Activated CD8-positive, alpha-beta memory T cell treated with anti-CD3 and anti-CD28 coated beads, Interleukin-2, amount 10 ng/mL, durations not matched to agents 7 days and 5 days (primary cell): ENCODE data around the gene LIN37. TPM values are rescaled to one million over a fixed set of nuclear protein-coding genes. Genes with fewer than 3 reads are reported as not detected.

Source experiments
- ATAC-seq: fragments of 150-1000 bp; cut with Tn5 transposase; one replicate; pipeline ENCODE4 v1.10.0; 2021; ENCODE audit warnings: moderate library complexity
- CTCF ChIA-PET: fragments of 350-600 bp; sonication (Branson Sonifier 250); formaldehyde crosslinking; loops from one replicate; lab custom pipeline; 2021; ENCODE audit warnings: antibody characterized with exemption; lab: Charles Lee
- DNase-seq: peaks from one replicate; pipeline ENCODE4 v3.0.0-alpha.2; 2020
- H3K27ac Mint-ChIP-seq: one replicate; pipeline ENCODE4 v1.8.0; 2021; ENCODE audit warnings: mild to moderate bottlenecking, mixed read lengths
- H3K27me3 Mint-ChIP-seq: one replicate; pipeline ENCODE4 v1.8.0; 2021; ENCODE audit warnings: mixed read lengths
- H3K36me3 Mint-ChIP-seq: one replicate; pipeline ENCODE4 v1.8.0; 2021; ENCODE audit warnings: mild to moderate bottlenecking, mixed read lengths
- H3K4me1 Mint-ChIP-seq: one replicate; pipeline ENCODE4 v1.8.0; 2021; ENCODE audit warnings: mixed read lengths
- H3K4me3 Mint-ChIP-seq: one replicate; pipeline ENCODE4 v1.8.0; 2021; ENCODE audit warnings: mild to moderate bottlenecking, moderate library complexity, mixed read lengths
- H3K9me3 Mint-ChIP-seq: one replicate; pipeline ENCODE4 v1.8.0; 2022; ENCODE audit warnings: low read depth, mixed read lengths
- total RNA-seq, 2 experiments: library from RNA; stranded (reverse); gene quantifications; one replicate each; pipeline ENCODE4 v1.2.3, GENCODE V29; 2021

The LIN37 gene
- total RNA-seq, 2 experiments from 2014 or later, result 8.9 to 9.2 TPM

DNA sequence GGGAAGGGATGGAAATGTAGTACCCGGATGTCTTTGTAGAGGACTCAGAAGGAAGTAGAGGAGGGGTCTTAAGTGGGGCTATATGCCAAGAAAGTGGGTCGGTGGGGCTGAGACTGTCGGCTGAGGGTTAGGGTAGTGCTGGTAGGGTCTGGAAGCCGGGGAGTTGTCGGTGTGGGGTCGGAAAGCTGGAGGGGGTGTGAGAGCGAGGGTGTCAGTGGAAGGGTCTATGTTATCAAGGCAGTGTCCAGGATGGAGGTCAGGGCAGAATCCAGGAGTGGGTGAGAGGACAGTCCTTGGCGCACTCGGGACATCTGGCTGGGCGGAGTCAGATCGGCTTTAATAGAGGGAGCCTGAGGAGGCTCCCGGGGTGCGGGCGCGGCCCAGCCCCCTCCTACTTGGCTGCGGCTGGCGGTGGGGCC lies 6.8 kb downstream of the LIN37 start:
- Mint-ChIP-seq H3K9me3 (no peaks in the 10 kb centered on the region), H3K4me3 (no peak overlapping the region), H3K4me1 (peaks cover 31% of the 10 kb centered on the region), H3K36me3 (peaks cover 15% of the 10 kb centered on the region), H3K27me3 (no peaks in the 10 kb centered on the region), H3K27ac (no peak overlapping the region)
- DNase-seq (no peak), ATAC-seq (no peak)
- CTCF ChIA-PET, result no interaction called here

- Mint-ChIP-seq H3K36me3 (peaks cover 21% of the 10 kb centered on the region), H3K4me3 (peak overlapping the region; percentile 17), H3K9me3 (no peaks in the 10 kb centered on the region), H3K27ac (no peak overlapping the region), H3K27me3 (no peaks in the 10 kb centered on the region), H3K4me1 (peaks cover 29% of the 10 kb centered on the region)
- CTCF ChIA-PET, result interaction anchor here (1.3 kb wide), 1 partner anchor 37 kb away, joined by 3 read pairs; no protein-coding TSS in a partner anchor
- no peak for ATAC-seq
- DNase-seq, result peak; percentile 64
These were observed 7.4 kb downstream of the LIN37 start for GRCh38 chr19:35755550-35756376.

- peak within 1 kb of the TSS; percentile 94 for H3K27ac Mint-ChIP-seq
- no peaks in the 10 kb centered on the region for H3K27me3 Mint-ChIP-seq
- DNase-seq (peak; percentile 40), ATAC-seq (no peak)
- peak within 1 kb of the TSS; percentile 89 for H3K4me3 Mint-ChIP-seq
- CTCF ChIA-PET, result interaction anchor here (0.9 to 1.3 kb wide), 3 partner anchors 9 to 38 kb away, joined by 3 to 5 read pairs (median 3); partner anchors contain the start of gene LIN37
- H3K4me1 Mint-ChIP-seq, result peaks cover 29% of the 10 kb centered on the region
- peaks cover 24% of the 10 kb centered on the region for H3K36me3 Mint-ChIP-seq
- no peaks in the 10 kb centered on the region for H3K9me3 Mint-ChIP-seq
These were observed 8.2 kb downstream of the LIN37 start, which contains the start of gene HSPB6 for GRCh38 chr19:35756377-35757230. HSPB6 (minus strand) TSS chr19:35757029; CDS start chr19:35757008, 21 bp downstream.

GRCh38 chr19:35757231-35757748 lies 8.9 kb downstream of the LIN37 start:
- H3K27ac Mint-ChIP-seq, result peak overlapping the region; percentile 94
- CTCF ChIA-PET, result interaction anchor here (0.9 to 1.0 kb wide), 2 partner anchors 10 to 17 kb away, joined by 3 to 5 read pairs; partner anchors contain the start of gene LIN37
- H3K27me3 Mint-ChIP-seq, result no peaks in the 10 kb centered on the region
- peak overlapping the region; percentile 89 for H3K4me3 Mint-ChIP-seq
- peak; percentile 5 for ATAC-seq
- H3K4me1 Mint-ChIP-seq, result peaks cover 29% of the 10 kb centered on the region
- no peaks in the 10 kb centered on the region for H3K9me3 Mint-ChIP-seq
- peaks cover 29% of the 10 kb centered on the region for H3K36me3 Mint-ChIP-seq
- peak; percentile 60 for DNase-seq

- Mint-ChIP-seq H3K4me3 (peak within 1 kb of the TSS; percentile 89), H3K9me3 (no peaks in the 10 kb centered on the region), H3K4me1 (peaks cover 29% of the 10 kb centered on the region), H3K36me3 (peaks cover 29% of the 10 kb centered on the region), H3K27me3 (no peaks in the 10 kb centered on the region), H3K27ac (peak within 1 kb of the TSS; percentile 94)
- CTCF ChIA-PET, result interaction anchor here (0.9 to 1.0 kb wide), 2 partner anchors 10 to 18 kb away, joined by 3 to 5 read pairs; partner anchors contain the start of gene LIN37
- ATAC-seq, result peak; percentile 98
- peak; percentile 100 for DNase-seq
These were observed 9.6 kb downstream of the LIN37 start, which contains the start of gene PROSER3 for GRCh38 chr19:35757749-35758608. PROSER3 (plus strand) TSS chr19:35758176; CDS start chr19:35758216, 40 bp downstream.

- Mint-ChIP-seq H3K27ac (peak overlapping the region; percentile 36), H3K27me3 (no peaks in the 10 kb centered on the region), H3K36me3 (peaks cover 31% of the 10 kb centered on the region), H3K4me1 (peaks cover 29% of the 10 kb centered on the region), H3K4me3 (peak overlapping the region; percentile 89), H3K9me3 (no peaks in the 10 kb centered on the region)
- CTCF ChIA-PET, result interaction anchor here (1.3 to 1.4 kb wide), 2 partner anchors 19 to 60 kb away, joined by 3 to 4 read pairs; no protein-coding TSS in a partner anchor
- ATAC-seq (no peak), DNase-seq (no peak)
These were observed 11.3 kb downstream of the LIN37 start for GRCh38 chr19:35759697-35760096.

DNA sequence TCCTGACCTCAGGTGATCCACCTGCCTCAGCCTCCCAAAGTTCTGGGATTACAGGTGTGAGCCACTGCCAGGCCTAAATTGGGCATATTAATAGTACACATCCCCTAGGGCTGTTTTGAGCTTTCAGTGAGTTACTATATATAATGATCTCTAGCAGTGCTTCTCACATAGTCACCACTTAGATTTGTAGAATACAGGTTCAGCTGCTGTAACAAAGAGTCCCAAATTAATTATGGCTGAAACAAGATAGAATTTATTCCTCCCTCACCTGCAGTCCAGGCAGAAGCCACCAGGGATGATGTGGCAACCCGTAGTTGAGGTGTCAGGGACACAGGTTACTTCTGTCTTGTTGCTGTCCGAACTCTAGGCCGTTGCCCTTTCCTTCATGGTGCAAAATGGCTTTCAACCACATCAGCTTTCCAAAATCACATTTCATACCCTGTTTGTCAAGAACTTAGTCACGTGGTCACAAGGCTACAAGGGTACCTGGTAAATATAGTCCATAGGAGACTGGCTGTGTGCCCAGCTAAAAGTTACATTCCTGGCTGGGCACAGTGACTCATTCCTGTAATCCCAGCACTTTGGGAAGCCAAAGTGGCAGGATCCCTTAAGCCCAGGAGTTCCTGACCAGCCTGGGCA lies 12.5 kb downstream of the LIN37 start:
- Mint-ChIP-seq H3K4me3 (no peak overlapping the region), H3K4me1 (peaks cover 28% of the 10 kb centered on the region), H3K27me3 (no peaks in the 10 kb centered on the region), H3K27ac (no peak overlapping the region), H3K36me3 (peaks cover 34% of the 10 kb centered on the region), H3K9me3 (no peaks in the 10 kb centered on the region)
- ATAC-seq (no peak), DNase-seq (no peak)
- CTCF ChIA-PET, result interaction anchor here (0.7 to 1.4 kb wide), 4 partner anchors 16 to 68 kb away, joined by 3 to 5 read pairs (median 4); partner anchors contain the start of genes PSENEN and U2AF1L4

- ATAC-seq (no peak), DNase-seq (no peak)
- peaks cover 3% of the 10 kb centered on the region for H3K4me1 Mint-ChIP-seq
- H3K27ac Mint-ChIP-seq, result peak overlapping the region; percentile 40
- H3K27me3 Mint-ChIP-seq, result no peaks in the 10 kb centered on the region
- CTCF ChIA-PET, result no interaction called here
- no peak overlapping the region for H3K4me3 Mint-ChIP-seq
- peaks cover 28% of the 10 kb centered on the region for H3K36me3 Mint-ChIP-seq
- H3K9me3 Mint-ChIP-seq, result no peaks in the 10 kb centered on the region
These were observed 16.3 kb downstream of the LIN37 start for GRCh38 chr19:35764432-35765315.

DNA sequence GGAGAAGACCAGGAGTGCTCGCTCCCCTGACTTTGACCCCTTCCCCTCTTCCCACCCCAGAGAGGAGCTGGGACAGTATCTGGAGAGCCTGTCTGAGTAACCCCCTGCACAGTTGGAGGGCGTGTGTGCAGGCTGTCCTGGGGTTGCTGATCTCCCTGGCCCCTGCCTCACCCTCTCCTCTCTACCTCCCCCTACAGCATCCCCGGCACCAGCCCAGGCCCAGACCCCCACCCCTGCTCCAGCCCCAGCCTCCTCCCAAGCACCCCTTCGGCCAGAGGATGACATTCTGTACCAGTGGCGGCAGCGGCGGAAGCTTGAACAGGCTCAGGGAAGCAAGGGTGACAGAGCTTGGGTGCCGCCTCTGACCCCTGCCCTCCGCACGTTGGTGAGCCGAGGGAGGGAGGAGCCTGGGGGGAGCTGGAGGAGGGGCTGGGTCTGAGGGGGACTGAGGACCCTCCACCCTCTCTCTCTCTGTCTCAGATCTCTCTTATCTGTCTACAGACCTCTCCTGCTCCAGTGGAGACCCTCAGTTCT lies 18.3 kb downstream of the LIN37 start:
- H3K9me3 Mint-ChIP-seq, result no peaks in the 10 kb centered on the region
- no peak overlapping the region for H3K27ac Mint-ChIP-seq
- no peak for ATAC-seq
- H3K4me3 Mint-ChIP-seq, result no peak overlapping the region
- H3K36me3 Mint-ChIP-seq, result peaks cover 19% of the 10 kb centered on the region
- CTCF ChIA-PET, result no interaction called here
- no peaks in the 10 kb centered on the region for H3K27me3 Mint-ChIP-seq
- no peaks in the 10 kb centered on the region for H3K4me1 Mint-ChIP-seq
- no peak for DNase-seq

DNA sequence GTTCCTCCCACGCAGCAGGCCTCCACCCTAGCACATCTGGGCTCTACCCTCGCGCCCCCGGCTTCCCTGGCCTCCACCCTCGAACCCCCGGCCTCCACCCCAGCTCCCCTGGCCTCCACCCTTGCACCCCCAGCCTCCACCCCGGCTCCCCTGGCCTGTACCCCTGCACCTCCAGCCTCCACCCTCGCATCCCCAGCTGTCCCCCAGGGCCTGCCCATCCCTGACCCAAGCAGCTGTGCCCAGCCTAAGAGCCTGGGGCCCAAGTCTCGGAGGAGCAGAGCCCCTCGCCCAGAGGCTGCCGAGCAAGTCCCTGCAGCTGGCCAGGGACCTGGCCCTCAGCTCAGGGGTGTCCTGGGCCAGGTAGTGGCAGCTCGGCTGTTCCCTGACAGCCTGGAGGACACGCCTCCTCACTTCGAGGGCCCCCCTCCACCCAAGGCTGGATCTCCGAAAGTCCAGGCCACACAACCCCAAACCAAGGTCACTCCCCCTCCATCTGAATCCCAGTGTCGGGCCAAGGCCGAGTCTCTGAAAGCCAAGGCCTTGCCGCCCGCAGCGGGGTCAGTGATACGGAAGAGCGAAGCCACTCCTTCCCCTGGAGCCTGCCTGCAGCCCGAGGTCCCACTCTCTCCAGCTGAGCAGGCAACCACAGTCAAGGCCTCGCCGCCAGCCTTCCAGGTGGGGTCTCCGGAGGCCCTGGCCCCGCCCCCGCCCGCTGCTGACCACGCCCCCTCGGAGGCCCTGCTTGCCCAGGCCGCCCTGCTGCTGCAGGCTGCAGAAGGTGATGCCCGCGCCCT lies 19.1 kb downstream of the LIN37 start:
- Mint-ChIP-seq H3K4me1 (no peaks in the 10 kb centered on the region), H3K27ac (no peak overlapping the region), H3K4me3 (no peak overlapping the region), H3K36me3 (peaks cover 14% of the 10 kb centered on the region), H3K9me3 (no peaks in the 10 kb centered on the region), H3K27me3 (no peaks in the 10 kb centered on the region)
- CTCF ChIA-PET, result no interaction called here
- ATAC-seq, result no peak
- DNase-seq, result peak; percentile 37
